Measurements from ENCODE around the gene KCNIP1.

The KCNIP1 gene

DNA sequence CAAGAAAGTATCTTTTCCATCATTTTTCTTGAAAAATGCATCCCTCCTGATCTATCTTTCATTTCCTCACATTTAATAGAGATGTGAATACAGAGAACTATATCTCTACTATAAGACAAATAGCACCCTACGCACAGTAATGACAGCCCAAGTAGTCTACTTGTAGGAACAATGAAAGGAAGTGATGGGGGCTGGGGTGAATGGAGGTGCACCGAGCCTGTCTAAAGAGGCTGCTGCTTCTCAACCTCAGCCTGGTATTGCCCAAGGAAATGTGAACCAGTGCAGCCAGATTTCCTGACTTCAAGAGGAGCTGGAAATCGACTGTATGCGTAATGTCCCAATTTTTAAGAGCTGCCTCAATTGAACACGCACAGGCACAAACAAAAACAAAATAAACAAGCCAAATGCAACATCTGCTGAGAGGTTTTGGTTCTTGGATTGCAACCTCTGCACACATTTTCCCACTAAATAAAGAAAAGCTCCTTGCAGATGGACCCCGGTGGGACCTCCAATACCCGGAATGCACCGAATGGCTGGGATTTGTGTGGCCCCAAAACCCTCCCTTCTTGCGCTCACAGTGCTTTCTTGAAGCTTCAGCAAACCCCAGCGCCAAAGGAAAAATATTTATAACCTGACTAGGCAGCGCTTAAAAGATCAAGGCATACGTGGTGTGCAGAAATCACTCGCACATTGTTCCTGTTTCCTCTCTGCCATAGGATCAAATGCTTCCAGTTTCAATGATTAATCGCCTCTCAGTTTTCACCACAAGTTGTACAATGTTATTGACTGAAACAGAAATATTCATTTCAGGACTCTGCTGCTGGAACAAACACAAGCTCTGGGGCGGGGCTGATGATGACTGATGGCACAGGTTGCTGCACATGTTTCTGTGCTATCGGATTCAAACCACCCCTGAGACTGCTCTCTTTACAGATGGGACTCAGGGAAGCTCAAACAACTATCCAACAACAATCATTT lies 68.3 kb downstream of the KCNIP1 start:
- no peak overlapping the region for H3K9ac ChIP-seq (ENCODE audit: low read depth, low read length, poor library complexity, severe bottlenecking)
- H3K27me3 ChIP-seq (ENCODE audit: insufficient read depth, low read length, poor library complexity, severe bottlenecking), result no peaks in the 10 kb centered on the region
- no peaks in the 10 kb centered on the region for H3K9me3 ChIP-seq (ENCODE audit: insufficient read depth, low read depth, low read length)
- no peaks in the 10 kb centered on the region for H3F3A ChIP-seq (ENCODE audit: low read depth)
- H3K4me2 ChIP-seq (ENCODE audit: low read depth, low read length, poor library complexity, severe bottlenecking), result no peak overlapping the region
- H3K9me2 ChIP-seq (replicated peaks; ENCODE audit: low read depth, low read length), result no peaks in the 10 kb centered on the region
- TF ChIP-seq, protein P1, sequence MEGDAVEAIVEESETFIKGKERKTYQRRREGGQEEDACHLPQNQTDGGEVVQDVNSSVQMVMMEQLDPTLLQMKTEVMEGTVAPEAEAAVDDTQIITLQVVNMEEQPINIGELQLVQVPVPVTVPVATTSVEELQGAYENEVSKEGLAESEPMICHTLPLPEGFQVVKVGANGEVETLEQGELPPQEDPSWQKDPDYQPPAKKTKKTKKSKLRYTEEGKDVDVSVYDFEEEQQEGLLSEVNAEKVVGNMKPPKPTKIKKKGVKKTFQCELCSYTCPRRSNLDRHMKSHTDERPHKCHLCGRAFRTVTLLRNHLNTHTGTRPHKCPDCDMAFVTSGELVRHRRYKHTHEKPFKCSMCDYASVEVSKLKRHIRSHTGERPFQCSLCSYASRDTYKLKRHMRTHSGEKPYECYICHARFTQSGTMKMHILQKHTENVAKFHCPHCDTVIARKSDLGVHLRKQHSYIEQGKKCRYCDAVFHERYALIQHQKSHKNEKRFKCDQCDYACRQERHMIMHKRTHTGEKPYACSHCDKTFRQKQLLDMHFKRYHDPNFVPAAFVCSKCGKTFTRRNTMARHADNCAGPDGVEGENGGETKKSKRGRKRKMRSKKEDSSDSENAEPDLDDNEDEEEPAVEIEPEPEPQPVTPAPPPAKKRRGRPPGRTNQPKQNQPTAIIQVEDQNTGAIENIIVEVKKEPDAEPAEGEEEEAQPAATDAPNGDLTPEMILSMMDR (conservative IDR thresholded peaks at IDR 0.05; ENCODE audit: low read length), result no peak
- no peak for TF ChIP-seq EZH2phosphoT487 (IDR thresholded peaks at IDR 0.05; ENCODE audit: borderline replicate concordance)
- no peaks in the 10 kb centered on the region for H3K4me1 ChIP-seq (ENCODE audit: insufficient read depth, low read length, poor library complexity, severe bottlenecking)
- H3K4me3 ChIP-seq (ENCODE audit: low read length, poor library complexity, severe bottlenecking), result no peak overlapping the region
- no peaks in the 10 kb centered on the region for H3K79me2 ChIP-seq (ENCODE audit: insufficient read depth, low read length)
- H2AFZ ChIP-seq (ENCODE audit: low read length), result no peak overlapping the region
- H3K36me3 ChIP-seq (ENCODE audit: insufficient read depth, low read length), result no peaks in the 10 kb centered on the region
- H4K20me1 ChIP-seq (ENCODE audit: insufficient read depth, low read length, poor library complexity, severe bottlenecking), result no peaks in the 10 kb centered on the region

DNA sequence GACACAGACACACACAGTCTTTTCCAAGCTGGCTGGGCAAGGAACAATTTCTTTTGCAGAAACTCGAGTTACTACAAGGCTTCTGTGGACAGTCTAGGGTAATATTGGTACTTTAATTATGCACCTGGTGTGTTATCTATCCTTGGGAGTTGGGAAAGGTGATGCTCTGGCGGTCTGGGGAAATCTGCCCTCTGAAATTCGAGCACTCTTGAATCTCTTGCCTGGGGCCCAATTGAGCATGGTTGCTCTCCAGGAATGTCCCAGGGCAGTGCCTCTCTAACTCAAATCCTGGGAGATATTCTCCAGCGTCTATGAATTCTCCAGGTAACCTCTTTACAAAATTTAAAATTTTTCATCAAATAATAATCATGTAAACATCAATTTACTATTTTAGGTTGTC lies 69.3 kb downstream of the KCNIP1 start:
- Histone ChIP-seq H2AFZ (ENCODE audit: low read length) (no peak overlapping the region), H3K9me3 (ENCODE audit: insufficient read depth, low read depth, low read length) (no peaks in the 10 kb centered on the region), H3K4me3 (ENCODE audit: low read length, poor library complexity, severe bottlenecking) (no peak overlapping the region), H3K27me3 (ENCODE audit: insufficient read depth, low read length, poor library complexity, severe bottlenecking) (no peaks in the 10 kb centered on the region), H3K79me2 (ENCODE audit: insufficient read depth, low read length) (no peaks in the 10 kb centered on the region), H3K36me3 (ENCODE audit: insufficient read depth, low read length) (no peaks in the 10 kb centered on the region), H3K4me2 (ENCODE audit: low read depth, low read length, poor library complexity, severe bottlenecking) (no peak overlapping the region), H3K4me1 (ENCODE audit: insufficient read depth, low read length, poor library complexity, severe bottlenecking) (no peaks in the 10 kb centered on the region), H4K20me1 (ENCODE audit: insufficient read depth, low read length, poor library complexity, severe bottlenecking) (no peaks in the 10 kb centered on the region), H3K9ac (ENCODE audit: low read depth, low read length, poor library complexity, severe bottlenecking) (no peak overlapping the region), H3F3A (ENCODE audit: low read depth) (no peaks in the 10 kb centered on the region), H3K9me2 (replicated peaks; ENCODE audit: low read depth, low read length) (no peaks in the 10 kb centered on the region)
- TF ChIP-seq, protein P1 (conservative IDR thresholded peaks at IDR 0.05; ENCODE audit: low read length), result no peak
- TF ChIP-seq EZH2phosphoT487 (IDR thresholded peaks at IDR 0.05; ENCODE audit: borderline replicate concordance), result no peak

DNA sequence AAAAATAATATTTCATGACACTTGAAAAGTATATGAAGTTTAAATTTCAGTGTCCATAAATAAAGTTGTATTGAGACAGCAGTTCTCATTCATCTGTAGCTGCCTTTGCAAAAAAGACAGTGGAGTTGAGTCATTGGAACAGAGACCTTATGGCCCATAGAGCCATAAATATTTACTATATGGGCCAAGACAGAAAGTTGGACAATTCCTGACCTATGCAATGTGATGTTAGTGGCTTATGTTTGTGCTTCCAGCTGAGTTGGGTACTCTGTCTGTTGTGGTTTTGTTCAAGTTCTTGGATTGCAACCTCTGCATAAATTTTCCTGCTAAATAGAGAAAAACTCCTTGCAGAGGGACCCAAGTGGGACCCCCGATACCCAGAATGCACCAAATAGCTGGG lies 69.8 kb downstream of the KCNIP1 start:
- no peak overlapping the region for H3K4me3 ChIP-seq (ENCODE audit: low read length, poor library complexity, severe bottlenecking)
- H3K9ac ChIP-seq (ENCODE audit: low read depth, low read length, poor library complexity, severe bottlenecking), result no peak overlapping the region
- no peak overlapping the region for H2AFZ ChIP-seq (ENCODE audit: low read length)
- H3K9me3 ChIP-seq (ENCODE audit: insufficient read depth, low read depth, low read length), result no peaks in the 10 kb centered on the region
- no peaks in the 10 kb centered on the region for H3K9me2 ChIP-seq (replicated peaks; ENCODE audit: low read depth, low read length)
- no peaks in the 10 kb centered on the region for H3K36me3 ChIP-seq (ENCODE audit: insufficient read depth, low read length)
- no peaks in the 10 kb centered on the region for H3F3A ChIP-seq (ENCODE audit: low read depth)
- H3K79me2 ChIP-seq (ENCODE audit: insufficient read depth, low read length), result no peaks in the 10 kb centered on the region
- no peaks in the 10 kb centered on the region for H4K20me1 ChIP-seq (ENCODE audit: insufficient read depth, low read length, poor library complexity, severe bottlenecking)
- no peaks in the 10 kb centered on the region for H3K27me3 ChIP-seq (ENCODE audit: insufficient read depth, low read length, poor library complexity, severe bottlenecking)
- TF ChIP-seq, protein P1 (conservative IDR thresholded peaks at IDR 0.05; ENCODE audit: low read length), result no peak
- no peak for TF ChIP-seq EZH2phosphoT487 (IDR thresholded peaks at IDR 0.05; ENCODE audit: borderline replicate concordance)
- H3K4me1 ChIP-seq (ENCODE audit: insufficient read depth, low read length, poor library complexity, severe bottlenecking), result no peaks in the 10 kb centered on the region
- H3K4me2 ChIP-seq (ENCODE audit: low read depth, low read length, poor library complexity, severe bottlenecking), result no peak overlapping the region

All from Loucy (cell line).